ENCODE data around the gene TMPRSS11B. TPM values are rescaled to one million over a fixed set of nuclear protein-coding genes. Genes with fewer than 3 reads are reported as not detected.

The TMPRSS11B gene
- total and polyA plus RNA-seq, 2 of the 13 experiments (the other 11 are each of a cell fraction or from before 2014, with no cell fraction given) = not detected

- TF ChIP-seq RBM39 (IDR thresholded peaks at IDR 0.05; ENCODE audit: low read depth, low read length, poor library complexity, severe bottlenecking) = no peak
Observed at GRCh38 chr4:68184923-68185322, 60.6 kb downstream of the TMPRSS11B start (continued).

DNA sequence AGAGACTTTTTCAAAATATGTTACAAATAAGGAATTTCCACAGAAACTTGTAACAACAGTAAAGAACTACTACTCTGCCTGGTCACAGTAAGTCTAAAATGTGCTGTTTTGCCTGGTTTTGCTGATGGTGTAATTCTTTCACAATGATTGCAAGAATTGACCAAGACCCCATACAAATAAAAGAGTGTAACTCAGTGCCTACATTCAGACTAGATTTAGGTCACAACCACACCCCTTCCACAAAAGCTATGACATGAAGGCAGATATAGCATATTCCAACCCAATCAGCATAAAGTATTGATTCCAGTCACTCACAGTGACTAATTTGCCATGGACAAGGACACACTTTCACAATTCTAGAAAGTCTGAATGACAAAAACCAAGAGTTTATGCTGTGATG lies 62.1 kb downstream of the TMPRSS11B start:
- no peaks in the 10 kb centered on the region for H3K9me3 ChIP-seq (ENCODE audit: low read length)
- H4K20me1 ChIP-seq (ENCODE audit: insufficient read depth, low read length) = no peaks in the 10 kb centered on the region
- no TSS peak for BruUV-seq (replicated peaks)
- H3K9ac ChIP-seq (ENCODE audit: insufficient read depth, low read depth, low read length) = no peak overlapping the region
- intact Hi-C loops (cut with micrococcal nuclease; ENCODE audit: unreplicated experiment) = no loop called here
- H3K79me2 ChIP-seq (ENCODE audit: insufficient read depth, low read length) = no peaks in the 10 kb centered on the region
- in situ Hi-C loops (cut with HindIII; ENCODE audit: extremely low pct_ligation_motif_present, low pct_unique_long_range_greater_than_20kb) = no loop called here
- POLR2A ChIA-PET = no interaction called here
- no peaks in the 10 kb centered on the region for H3K27me3 ChIP-seq (ENCODE audit: control insufficient read depth in 1 of 2, insufficient read depth in 2 of 2, low read length in 2 of 2)
- H3K4me3 ChIP-seq (replicated peaks in 1 of 3; ENCODE audit: insufficient read depth in 1 of 3, low read depth in 2 of 3, low read length in 3 of 3) = no peak overlapping the region
- no peak overlapping the region for H3K27ac ChIP-seq (ENCODE audit: extremely low read length, insufficient read depth, low read length)
- H3K36me3 ChIP-seq (replicated peaks in 1 of 2; ENCODE audit: control insufficient read depth in 1 of 2, insufficient read depth in 2 of 2, low read length in 2 of 2) = no peaks in the 10 kb centered on the region
- TF ChIP-seq MAFK (conservative IDR thresholded peaks at IDR 0.05 in 1 of 2, IDR thresholded peaks at IDR 0.05 in 1 of 2; ENCODE audit: low read length in 2 of 2) (peak in 1 of 2 experiments; percentile 14; a peak in 1 of 4 replicates), KLF15 (CRISPR knock-in tag; IDR thresholded peaks at IDR 0.05; ENCODE audit: borderline replicate concordance) (no peak), MAFF (IDR thresholded peaks at IDR 0.05; ENCODE audit: low read depth, low read length) (0 out of 2 replicates have a peak, but pooled peaks have one; percentile 17), CEBPB (IDR thresholded peaks at IDR 0.05; ENCODE audit: borderline replicate concordance, low read depth, low read length) (peak; percentile 21; the same call in 1 of the 2 replicates)
- no peak overlapping the region for H3K4me2 ChIP-seq (ENCODE audit: low read depth, low read length)
- FAIRE-seq (no peak), DNase-seq (ENCODE audit: low spot score) (no peak), ATAC-seq (no peak)
- H3K4me1 ChIP-seq (ENCODE audit: insufficient read depth, low read length) = no peaks in the 10 kb centered on the region
- CTCF ChIA-PET (ENCODE audit: low intra/inter-chr PET ratio, low total read pairs) = no interaction called here
- no peak overlapping the region for H2AFZ ChIP-seq (ENCODE audit: low read length)

- no peak overlapping the region for H3K9ac ChIP-seq (ENCODE audit: insufficient read depth, low read depth, low read length)
- H3K27ac ChIP-seq (ENCODE audit: extremely low read length, insufficient read depth, low read length) = no peak overlapping the region
- in situ Hi-C loops (cut with HindIII; ENCODE audit: extremely low pct_ligation_motif_present, low pct_unique_long_range_greater_than_20kb) (no loop called here), intact Hi-C loops (cut with micrococcal nuclease; ENCODE audit: unreplicated experiment) (no loop called here)
- no peak overlapping the region for H3K4me3 ChIP-seq (replicated peaks in 1 of 3; ENCODE audit: insufficient read depth in 1 of 3, low read depth in 2 of 3, low read length in 3 of 3)
- H3K36me3 ChIP-seq (replicated peaks in 1 of 2; ENCODE audit: control insufficient read depth in 1 of 2, insufficient read depth in 2 of 2, low read length in 2 of 2) = no peaks in the 10 kb centered on the region
- no peak overlapping the region for H3K4me2 ChIP-seq (ENCODE audit: low read depth, low read length)
- ChIA-PET POLR2A (no interaction called here), CTCF (ENCODE audit: low intra/inter-chr PET ratio, low total read pairs) (no interaction called here)
- no peaks in the 10 kb centered on the region for H4K20me1 ChIP-seq (ENCODE audit: insufficient read depth, low read length)
- no peaks in the 10 kb centered on the region for H3K9me3 ChIP-seq (ENCODE audit: low read length)
- no peak for DNase-seq (ENCODE audit: low spot score)
- WGBS (ENCODE audit: low lambda C conversion rate) = 67% methylated on average over 22 of the region's 27 CpGs
- H3K79me2 ChIP-seq (ENCODE audit: insufficient read depth, low read length) = no peaks in the 10 kb centered on the region
- H3K4me1 ChIP-seq (ENCODE audit: insufficient read depth, low read length) = no peaks in the 10 kb centered on the region
- no peaks in the 10 kb centered on the region for H3K27me3 ChIP-seq (ENCODE audit: control insufficient read depth in 1 of 2, insufficient read depth in 2 of 2, low read length in 2 of 2)
- no peak for ATAC-seq
- BruUV-seq (replicated peaks) = no TSS peak
- no peak overlapping the region for H2AFZ ChIP-seq (ENCODE audit: low read length)
- no peak for FAIRE-seq
- TF ChIP-seq MAFK (conservative IDR thresholded peaks at IDR 0.05 in 1 of 2, IDR thresholded peaks at IDR 0.05 in 1 of 2; ENCODE audit: low read length in 2 of 2) = no peak
- no peak for TF ChIP-seq ZFY (CRISPR knock-in tag; IDR thresholded peaks at IDR 0.05)
- no peak for TF ChIP-seq THYN1 (CRISPR knock-in tag; IDR thresholded peaks at IDR 0.05; ENCODE audit: borderline replicate concordance, low read depth)
- TF ChIP-seq BCLAF1 (IDR thresholded peaks at IDR 0.05) = no peak
- no peak for TF ChIP-seq DMAP1 (CRISPR knock-in tag; IDR thresholded peaks at IDR 0.05)
- no peak for TF ChIP-seq THAP8 (CRISPR knock-in tag; IDR thresholded peaks at IDR 0.05; ENCODE audit: borderline replicate concordance)
- no peak for TF ChIP-seq ZFP82 (CRISPR knock-in tag; IDR thresholded peaks at IDR 0.05; ENCODE audit: borderline replicate concordance)
- no peak for TF ChIP-seq SP5 (CRISPR knock-in tag; IDR thresholded peaks at IDR 0.05; ENCODE audit: borderline replicate concordance, low read depth)
- no peak for TF ChIP-seq ZNF629 (CRISPR knock-in tag; conservative IDR thresholded peaks at IDR 0.05)
- TF ChIP-seq ZNF552 (CRISPR knock-in tag; IDR thresholded peaks at IDR 0.05; ENCODE audit: borderline replicate concordance) = no peak
- no peak for TF ChIP-seq BRD4 (CRISPR knock-in tag; IDR thresholded peaks at IDR 0.05)
Observed at GRCh38 chr4:68182382-68182820, 63.1 kb downstream of the TMPRSS11B start.
